Left ventricle myocardium inferior (tissue), 1 donor: Measurements from ENCODE around the gene HIF1A. TPM values are rescaled to one million over a fixed set of nuclear protein-coding genes. Genes with fewer than 3 reads are reported as not detected.
"Not testable (repeated sequence)": the region's sequence is repeated elsewhere in the genome, so short reads cannot be mapped to it uniquely, and the experiment has no call there.

Experiments
- DNase-seq: peaks from one replicate; pipeline ENCODE4 v3.0.0-alpha.2; 2020
- H3K27ac ChIP-seq: fragments of 200-600 bp; replicated peaks from 2 replicates; pipeline ENCODE4 v1.8.0; 2021
- H3K27me3 ChIP-seq: fragments of 200-600 bp; 2 replicates; pipeline ENCODE4 v1.8.0; 2021; ENCODE audit warnings: low read depth
- H3K36me3 ChIP-seq: fragments of 200-600 bp; 2 replicates; pipeline ENCODE4 v1.8.0; 2021
- H3K4me1 ChIP-seq: fragments of 200-600 bp; 2 replicates; pipeline ENCODE4 v1.8.0; 2021
- H3K4me3 ChIP-seq: fragments of 200-600 bp; 2 replicates; pipeline ENCODE4 v1.8.0; 2021; ENCODE audit warnings: mild to moderate bottlenecking, moderate library complexity
- H3K9me3 ChIP-seq: fragments of 200-600 bp; replicated peaks from 2 replicates; pipeline ENCODE4 v1.8.0; 2021
- CTCF ChIP-seq: fragments of 200-600 bp; IDR thresholded peaks from 2 replicates; pipeline ENCODE4 v1.8.0; 2021; ENCODE audit warnings: antibody characterized with exemption, mild to moderate bottlenecking, borderline replicate concordance
- intact Hi-C: fragments of 100-400 bp; cut with micrococcal nuclease; formaldehyde crosslinking; loops from one replicate; pipeline ENCODE4 v1.11.0; 2022
- total RNA-seq: library from RNA; stranded (reverse); fragmentation: NEBNext Ultra II Directional; extraction: Animal tissue kit (Norgen Biotek cat#: 25700); gene quantifications from one replicate; pipeline ENCODE4 v1.2.1, GENCODE V29; 2021
- donor health status: DM: no; HTN: yes; CAD: no; lungs with severe emphysema.

Gene HIF1A
- total RNA-seq, 1 donor from 2014 or later: 49.4 TPM

DNA sequence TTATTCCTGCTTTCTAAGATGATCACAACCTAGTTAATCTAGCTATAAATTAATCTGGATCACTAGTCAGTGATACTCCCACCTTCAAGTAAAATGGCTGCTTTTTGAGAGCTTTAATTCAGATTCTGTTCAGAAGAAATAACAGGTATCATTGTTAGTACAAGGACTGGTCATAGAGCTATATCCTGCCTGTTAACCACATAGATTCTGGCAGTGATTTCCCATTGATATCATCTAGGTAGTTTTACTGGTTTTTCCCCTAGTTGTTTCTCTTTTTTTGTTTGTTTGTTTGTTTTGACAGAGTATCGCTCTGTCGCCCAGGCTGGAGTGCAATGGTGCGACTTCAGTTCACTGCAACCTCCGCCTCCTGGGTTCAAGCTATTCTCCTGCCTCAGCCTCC, 39.0 kb upstream of the HIF1A start:
- intact Hi-C loops: no loop called here
- Histone ChIP-seq H3K27me3 (no peaks in the 10 kb centered on the region), H3K27ac (no peak overlapping the region), H3K4me3 (no peak overlapping the region), H3K36me3 (no peaks in the 10 kb centered on the region), H3K9me3 (no peaks in the 10 kb centered on the region), H3K4me1 (peaks cover 17% of the 10 kb centered on the region)
- no peak for DNase-seq
- no peak for TF ChIP-seq CTCF

- H3K27ac ChIP-seq, intact Hi-C loops, DNase-seq, H3K27me3 ChIP-seq, H3K9me3 ChIP-seq, H3K36me3 ChIP-seq, H3K4me3 ChIP-seq: not testable (repeated sequence)
- peaks cover 23% of the 10 kb centered on the region for H3K4me1 ChIP-seq
Observed at GRCh38 chr14:61658111-61658510, 37.2 kb upstream of the HIF1A start.

DNA sequence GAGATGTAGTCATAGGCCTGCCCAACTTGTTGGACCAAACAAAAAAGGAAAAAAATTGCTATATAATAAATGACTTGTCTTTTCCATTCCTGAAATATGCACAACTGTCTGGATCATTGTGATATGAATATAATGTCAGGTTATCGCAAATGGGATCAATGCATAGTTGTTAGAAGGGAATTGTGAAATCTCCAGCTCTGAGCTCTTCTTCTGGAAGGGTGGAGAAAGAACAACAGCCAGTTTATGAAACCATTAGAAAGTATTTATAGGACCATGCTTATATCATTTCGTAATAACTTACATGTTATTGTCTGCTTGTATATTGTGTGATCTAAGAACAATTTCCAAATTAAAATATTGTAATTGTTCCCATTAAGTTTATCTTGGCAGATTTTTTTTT, 35.7 kb upstream of the HIF1A start:
- intact Hi-C loops: no loop called here
- TF ChIP-seq CTCF: no peak
- no peaks in the 10 kb centered on the region for H3K9me3 ChIP-seq
- no peak for DNase-seq
- H3K27me3 ChIP-seq: no peaks in the 10 kb centered on the region
- H3K4me1 ChIP-seq: peaks cover 10% of the 10 kb centered on the region
- no peaks in the 10 kb centered on the region for H3K36me3 ChIP-seq
- H3K4me3 ChIP-seq: no peak overlapping the region
- no peak overlapping the region for H3K27ac ChIP-seq

GRCh38 chr14:61661471-61662400, 33.6 kb upstream of the HIF1A start:
- Histone ChIP-seq H3K4me3 (no peak overlapping the region), H3K4me1 (peaks cover 10% of the 10 kb centered on the region), H3K27me3 (no peaks in the 10 kb centered on the region), H3K36me3 (no peaks in the 10 kb centered on the region), H3K9me3 (no peaks in the 10 kb centered on the region), H3K27ac (no peak overlapping the region)
- no peak for TF ChIP-seq CTCF
- intact Hi-C loops: no loop called here
- no peak for DNase-seq

GRCh38 chr14:61662437-61663311, 32.6 kb upstream of the HIF1A start:
- no peak for DNase-seq
- Histone ChIP-seq H3K4me3 (no peak overlapping the region), H3K4me1 (peaks cover 10% of the 10 kb centered on the region), H3K27ac (no peak overlapping the region), H3K27me3 (no peaks in the 10 kb centered on the region), H3K9me3 (no peaks in the 10 kb centered on the region), H3K36me3 (no peaks in the 10 kb centered on the region)
- no peak for TF ChIP-seq CTCF
- intact Hi-C loops: no loop called here
